A673 (cell line): ENCODE results near the gene LCN1. TPM values are rescaled to one million over a fixed set of nuclear protein-coding genes. Genes with fewer than 3 reads are reported as not detected.

Experiments
- BruUV-seq: library from RNA; stranded (reverse); fragments of 400-500 nt; replicated peaks from 2 replicates; lab custom pipeline; 2021; lab: Mats Ljungman, UMichigan
- CTCF ChIA-PET: fragments of 300-600 bp; sonication (Branson Sonifier 250); formaldehyde crosslinking; loops from one replicate; lab custom pipeline; 2022; ENCODE audit warnings: antibody characterized with exemption; lab: Charles Lee
- POLR2A ChIA-PET: fragments of 300-600 bp; sonication (Branson Sonifier 250); formaldehyde crosslinking; loops from one replicate; lab custom pipeline; 2022; ENCODE audit warnings: antibody characterized with exemption; ENCODE audit not compliant: low non-redundant PET; lab: Charles Lee
- DNase-seq: peaks from one replicate; pipeline ENCODE4 v3.0.0-alpha.2; 2015; ENCODE audit warnings: low spot score
- H3K27ac ChIP-seq: fragments of 200-600 bp; sonication (generic); 2 replicates; pipeline ENCODE4 v1.5.1; 2016; ENCODE audit warnings: mixed run types, low read depth, mild to moderate bottlenecking, mixed read lengths, antibody characterized with exemption, low read length; ENCODE audit not compliant: poor library complexity, severe bottlenecking
- H3K27me3 ChIP-seq: fragments of 200-600 bp; sonication (generic); replicated peaks from 2 replicates; pipeline ENCODE4 v1.6.1; 2017; ENCODE audit warnings: mixed run types, low read depth, mild to moderate bottlenecking, mixed read lengths, antibody characterized with exemption, low read length; ENCODE audit not compliant: insufficient read depth, poor library complexity
- H3K36me3 ChIP-seq: fragments of 200-600 bp; sonication (generic); 2 replicates; pipeline ENCODE4 v1.6.1; 2016; ENCODE audit warnings: mixed run types, mild to moderate bottlenecking, mixed read lengths, antibody characterized with exemption, low read length; ENCODE audit not compliant: insufficient read depth, poor library complexity, severe bottlenecking
- H3K4me1 ChIP-seq: fragments of 200-600 bp; sonication (generic); 2 replicates; pipeline ENCODE4 v1.6.1; 2017; ENCODE audit warnings: mixed run types, mild to moderate bottlenecking, mixed read lengths, antibody characterized with exemption, low read length; ENCODE audit not compliant: insufficient read depth, poor library complexity, severe bottlenecking
- H3K4me3 ChIP-seq: fragments of 200-600 bp; sonication (generic); 2 replicates; pipeline ENCODE4 v1.5.1; 2016; ENCODE audit warnings: low read depth, mixed run types, mild to moderate bottlenecking, mixed read lengths, low read length; ENCODE audit not compliant: poor library complexity, severe bottlenecking
- H3K9me3 ChIP-seq: fragments of 200-600 bp; sonication (generic); 2 replicates; pipeline ENCODE4 v1.6.1; 2016; ENCODE audit warnings: mixed run types, low read depth, mild to moderate bottlenecking, mixed read lengths, antibody characterized with exemption, low read length; ENCODE audit not compliant: poor library complexity, severe bottlenecking
- EZH2 ChIP-seq: fragments of 200-600 bp; sonication (generic); IDR thresholded peaks from 2 replicates; pipeline ENCODE4 v1.6.1; 2017; ENCODE audit warnings: borderline replicate concordance, low read depth, mild to moderate bottlenecking, mixed read lengths, antibody characterized with exemption, low read length; ENCODE audit not compliant: poor library complexity, severe bottlenecking
- intact Hi-C: fragments of 100-400 bp; cut with micrococcal nuclease; formaldehyde crosslinking; loops from one replicate; pipeline ENCODE4 v1.10.0; 2022; ENCODE audit not compliant: unreplicated experiment
- total RNA-seq: library from RNA; stranded (reverse); gene quantifications from 2 replicates; pipeline ENCODE4 v1.2.3, GENCODE V29; 2021
- TF ChIP-seq, protein P1 (sequence below): fragments of 300-800, 200-600 bp; sonication (generic); conservative IDR thresholded peaks from 2 replicates; pipeline ENCODE4 v1.5.1; 2017; ENCODE audit warnings: low read depth, mild to moderate bottlenecking, antibody characterized with exemption, low read length, moderate library complexity, mixed read lengths

Gene LCN1
- total RNA-seq, 1 experiment from 2014 or later: not detected

DNA sequence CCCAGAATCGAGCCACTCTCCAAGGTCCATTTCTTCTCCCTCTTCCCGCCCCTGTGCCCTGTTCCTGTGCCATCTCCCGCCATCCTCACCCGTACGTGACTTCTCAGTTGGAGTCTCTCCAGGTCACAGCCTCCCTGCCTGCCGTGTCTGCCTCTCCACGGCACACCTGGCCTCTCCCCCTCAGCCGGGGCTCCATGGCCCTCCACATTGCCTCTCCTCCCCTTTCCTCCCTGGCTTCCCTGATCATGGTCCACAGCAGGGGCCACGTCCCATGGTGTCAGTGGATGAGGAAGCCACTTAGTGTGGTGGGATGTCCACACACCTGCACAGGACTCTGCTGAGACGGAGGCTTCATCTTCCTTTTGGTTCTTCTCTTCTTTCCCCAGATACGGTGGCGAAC lies 42.6 kb downstream of the LCN1 start:
- intact Hi-C loops: no loop called here
- H3K27me3 ChIP-seq: peaks cover 24% of the 10 kb centered on the region
- no peaks in the 10 kb centered on the region for H3K4me1 ChIP-seq
- no peaks in the 10 kb centered on the region for H3K36me3 ChIP-seq
- ChIA-PET POLR2A (no interaction called here), CTCF (no interaction called here)
- H3K27ac ChIP-seq: no peak overlapping the region
- no peak for DNase-seq
- H3K9me3 ChIP-seq: no peaks in the 10 kb centered on the region
- H3K4me3 ChIP-seq: no peak overlapping the region
- no TSS peak for BruUV-seq
- TF ChIP-seq, protein P1, sequence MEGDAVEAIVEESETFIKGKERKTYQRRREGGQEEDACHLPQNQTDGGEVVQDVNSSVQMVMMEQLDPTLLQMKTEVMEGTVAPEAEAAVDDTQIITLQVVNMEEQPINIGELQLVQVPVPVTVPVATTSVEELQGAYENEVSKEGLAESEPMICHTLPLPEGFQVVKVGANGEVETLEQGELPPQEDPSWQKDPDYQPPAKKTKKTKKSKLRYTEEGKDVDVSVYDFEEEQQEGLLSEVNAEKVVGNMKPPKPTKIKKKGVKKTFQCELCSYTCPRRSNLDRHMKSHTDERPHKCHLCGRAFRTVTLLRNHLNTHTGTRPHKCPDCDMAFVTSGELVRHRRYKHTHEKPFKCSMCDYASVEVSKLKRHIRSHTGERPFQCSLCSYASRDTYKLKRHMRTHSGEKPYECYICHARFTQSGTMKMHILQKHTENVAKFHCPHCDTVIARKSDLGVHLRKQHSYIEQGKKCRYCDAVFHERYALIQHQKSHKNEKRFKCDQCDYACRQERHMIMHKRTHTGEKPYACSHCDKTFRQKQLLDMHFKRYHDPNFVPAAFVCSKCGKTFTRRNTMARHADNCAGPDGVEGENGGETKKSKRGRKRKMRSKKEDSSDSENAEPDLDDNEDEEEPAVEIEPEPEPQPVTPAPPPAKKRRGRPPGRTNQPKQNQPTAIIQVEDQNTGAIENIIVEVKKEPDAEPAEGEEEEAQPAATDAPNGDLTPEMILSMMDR: no peak
- TF ChIP-seq EZH2: no peak

DNA sequence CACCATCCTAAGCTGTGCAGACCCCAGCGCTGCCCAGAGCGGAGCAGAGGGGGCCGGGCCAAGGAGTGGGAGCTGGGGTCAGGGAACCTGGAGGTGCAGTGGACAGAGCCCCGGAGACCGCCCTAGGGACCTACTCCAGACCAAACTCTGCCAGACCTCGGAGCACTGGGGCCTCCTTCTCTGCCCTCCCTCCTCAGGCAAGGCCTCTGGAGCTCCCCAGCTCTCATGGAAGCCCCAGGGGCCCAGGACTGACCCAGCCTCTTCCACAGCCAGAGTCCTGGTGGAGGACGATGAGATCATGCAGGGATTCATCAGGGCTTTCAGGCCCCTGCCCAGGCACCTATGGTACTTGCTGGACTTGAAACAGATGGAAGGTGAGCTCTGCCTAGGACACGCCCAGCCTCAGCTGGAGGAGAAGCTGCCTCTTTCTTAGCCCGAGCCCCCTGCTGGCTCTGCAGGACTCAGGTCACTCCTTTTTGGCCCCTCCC lies 43.9 kb downstream of the LCN1 start:
- no peak overlapping the region for H3K27ac ChIP-seq
- BruUV-seq: no TSS peak
- H3K36me3 ChIP-seq: no peaks in the 10 kb centered on the region
- H3K4me1 ChIP-seq: no peaks in the 10 kb centered on the region
- peaks cover 6% of the 10 kb centered on the region for H3K9me3 ChIP-seq
- intact Hi-C loops: no loop called here
- H3K27me3 ChIP-seq: peaks cover 30% of the 10 kb centered on the region
- TF ChIP-seq, protein P1: no peak
- no peak for TF ChIP-seq EZH2
- CTCF ChIA-PET: no interaction called here
- no peak overlapping the region for H3K4me3 ChIP-seq
- DNase-seq: no peak
- POLR2A ChIA-PET: no interaction called here

DNA sequence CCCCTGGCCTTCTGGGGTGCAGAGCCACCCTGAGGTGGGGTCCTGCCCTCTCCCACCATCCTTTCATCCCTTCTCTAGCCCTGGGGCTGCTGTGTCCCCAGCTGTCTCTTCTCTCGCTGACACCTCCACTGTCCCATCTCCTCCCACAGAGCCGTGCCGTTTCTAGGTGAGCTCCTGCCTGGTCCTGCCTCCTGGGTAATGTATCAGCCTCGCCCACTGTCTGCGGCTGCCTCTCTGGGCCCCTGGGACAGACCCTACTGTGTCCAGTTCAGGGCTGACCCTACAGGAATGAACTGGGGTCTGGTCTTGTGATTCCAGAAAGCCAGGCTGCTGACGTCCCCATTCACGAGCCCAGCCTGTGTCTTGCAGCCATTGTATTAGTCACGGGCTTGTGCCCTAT lies 44.4 kb downstream of the LCN1 start:
- DNase-seq: no peak
- no TSS peak for BruUV-seq
- intact Hi-C loops: no loop called here
- H3K4me3 ChIP-seq: no peak overlapping the region
- no peaks in the 10 kb centered on the region for H3K4me1 ChIP-seq
- no peak overlapping the region for H3K27ac ChIP-seq
- H3K27me3 ChIP-seq: peaks cover 34% of the 10 kb centered on the region
- no peaks in the 10 kb centered on the region for H3K36me3 ChIP-seq
- TF ChIP-seq EZH2: no peak
- TF ChIP-seq, protein P1: no peak
- ChIA-PET POLR2A (no interaction called here), CTCF (no interaction called here)
- H3K9me3 ChIP-seq: peaks cover 6% of the 10 kb centered on the region
